OCI-LY3 (cell line): Measurements from ENCODE around the gene JADE3.

Experiments used
- H2AFZ ChIP-seq: fragments of 200-600, 300-600 bp; shearing (Covaris generic); 2 replicates; pipeline ENCODE4 v1.6.0; 2014; ENCODE audit warnings: antibody characterized with exemption, low read depth, low read length
- H3K27ac ChIP-seq: fragments of 200-600, 300-600 bp; sonication (generic); 2 replicates; pipeline ENCODE4 v1.5.1; 2014; ENCODE audit warnings: mild to moderate bottlenecking, low read length, moderate library complexity, mixed read lengths
- H3K27me3 ChIP-seq: fragments of 200-600, 300-600 bp; sonication (generic); 2 replicates; pipeline ENCODE4 v1.6.1; 2014; ENCODE audit warnings: low read depth, low read length, mixed read lengths
- H3K36me3 ChIP-seq: fragments of 200-600, 300-600 bp; sonication (generic); replicated peaks from 2 replicates; pipeline ENCODE3; 2014; ENCODE audit warnings: low read depth, low read length, mixed read lengths
- H3K4me1 ChIP-seq: fragments of 300-600, 200-600 bp; sonication (generic); 2 replicates; pipeline ENCODE4 v1.6.1; 2014; ENCODE audit warnings: low read length, mixed read lengths
- H3K4me2 ChIP-seq: fragments of 200-600, 300-600 bp; sonication (generic); 2 replicates; pipeline ENCODE4 v1.6.1; 2014; ENCODE audit warnings: low read length, mixed read lengths
- H3K4me3 ChIP-seq: fragments of 300-600, 200-600 bp; sonication (generic); 2 replicates; pipeline ENCODE4 v1.5.1; 2014; ENCODE audit warnings: antibody characterized with exemption, mild to moderate bottlenecking, low read length, moderate library complexity
- H3K79me2 ChIP-seq: fragments of 300-600, 200-600 bp; shearing (Covaris generic); 2 replicates; pipeline ENCODE4 v1.6.1; 2014; ENCODE audit warnings: mild to moderate bottlenecking, low read length, mixed read lengths
- H3K9ac ChIP-seq: fragments of 300-600, 200-600 bp; shearing (Covaris generic); 2 replicates; pipeline ENCODE4 v1.6.0; 2014; ENCODE audit warnings: mild to moderate bottlenecking, low read length, moderate library complexity
- H3K9me3 ChIP-seq: fragments of 200-600, 300-600 bp; shearing (Covaris generic); 2 replicates; pipeline ENCODE4 v1.6.1; 2014; ENCODE audit warnings: low read length, mixed read lengths; ENCODE audit not compliant: insufficient read depth
- H4K20me1 ChIP-seq: fragments of 200-600, 300-600 bp; sonication (generic); 2 replicates; pipeline ENCODE4 v1.6.1; 2016; ENCODE audit warnings: low read length, mixed read lengths; ENCODE audit not compliant: insufficient read depth
- EZH2phosphoT487 ChIP-seq: fragments of 200-600 bp; shearing (Covaris generic); IDR thresholded peaks from 2 replicates; pipeline ENCODE4 v1.6.1; 2018; ENCODE audit warnings: antibody characterized with exemption, mixed run types, low read depth
- TF ChIP-seq, protein P1 (sequence below): fragments of 200-600, 300-600 bp; sonication (generic); IDR thresholded peaks from 2 replicates; pipeline ENCODE4 v1.5.1; 2014; ENCODE audit warnings: antibody characterized with exemption, low read length, low read depth

The JADE3 gene

DNA sequence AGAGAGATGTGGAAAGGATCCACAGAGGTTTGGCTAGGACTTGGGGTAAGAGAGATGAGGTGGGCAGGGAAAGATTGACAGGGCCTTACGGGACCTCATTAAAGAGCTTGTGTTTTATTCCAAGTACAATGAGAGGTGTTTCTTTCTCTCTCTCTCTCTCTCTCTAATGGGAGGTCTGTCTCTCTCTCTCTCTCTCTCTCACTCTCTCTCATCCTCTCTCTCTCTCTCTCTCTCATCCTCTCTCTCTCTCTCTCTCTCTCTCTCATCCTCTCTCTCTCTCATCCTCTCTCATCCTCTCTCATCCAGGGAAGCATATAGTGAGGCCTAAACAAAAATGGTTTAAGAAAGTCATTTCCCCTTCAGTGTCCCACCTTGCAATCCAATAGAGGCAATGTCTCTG is 5.4 kb downstream of the JADE3 start:
- peaks cover 100% of the 10 kb centered on the region for H3K79me2 ChIP-seq
- no peak overlapping the region for H3K4me2 ChIP-seq
- no peak for TF ChIP-seq EZH2phosphoT487
- TF ChIP-seq, protein P1, sequence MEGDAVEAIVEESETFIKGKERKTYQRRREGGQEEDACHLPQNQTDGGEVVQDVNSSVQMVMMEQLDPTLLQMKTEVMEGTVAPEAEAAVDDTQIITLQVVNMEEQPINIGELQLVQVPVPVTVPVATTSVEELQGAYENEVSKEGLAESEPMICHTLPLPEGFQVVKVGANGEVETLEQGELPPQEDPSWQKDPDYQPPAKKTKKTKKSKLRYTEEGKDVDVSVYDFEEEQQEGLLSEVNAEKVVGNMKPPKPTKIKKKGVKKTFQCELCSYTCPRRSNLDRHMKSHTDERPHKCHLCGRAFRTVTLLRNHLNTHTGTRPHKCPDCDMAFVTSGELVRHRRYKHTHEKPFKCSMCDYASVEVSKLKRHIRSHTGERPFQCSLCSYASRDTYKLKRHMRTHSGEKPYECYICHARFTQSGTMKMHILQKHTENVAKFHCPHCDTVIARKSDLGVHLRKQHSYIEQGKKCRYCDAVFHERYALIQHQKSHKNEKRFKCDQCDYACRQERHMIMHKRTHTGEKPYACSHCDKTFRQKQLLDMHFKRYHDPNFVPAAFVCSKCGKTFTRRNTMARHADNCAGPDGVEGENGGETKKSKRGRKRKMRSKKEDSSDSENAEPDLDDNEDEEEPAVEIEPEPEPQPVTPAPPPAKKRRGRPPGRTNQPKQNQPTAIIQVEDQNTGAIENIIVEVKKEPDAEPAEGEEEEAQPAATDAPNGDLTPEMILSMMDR, result no peak

DNA sequence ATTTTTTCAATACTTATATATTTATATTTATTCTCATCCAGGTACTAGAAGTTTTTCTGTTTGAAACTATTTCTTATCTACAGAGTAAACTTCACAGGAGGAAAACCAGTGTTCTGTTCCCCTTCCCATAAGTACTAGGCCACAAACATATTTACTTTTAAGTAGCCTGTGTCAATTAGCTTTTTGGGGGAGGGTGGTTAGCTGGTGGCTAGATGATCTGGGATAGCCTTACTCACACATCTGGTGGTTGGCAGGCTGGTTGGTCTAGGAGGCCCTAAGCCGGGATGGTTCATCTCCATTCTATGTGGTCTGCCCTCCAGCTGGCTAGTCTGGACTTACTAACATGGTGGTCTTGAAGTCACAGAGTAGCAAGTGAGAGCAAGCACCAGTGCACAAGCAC is 6.2 kb downstream of the JADE3 start:
- Histone ChIP-seq H3K27me3 (no peaks in the 10 kb centered on the region), H2AFZ (no peak overlapping the region), H3K4me1 (peaks cover 23% of the 10 kb centered on the region), H3K36me3 (peaks cover 61% of the 10 kb centered on the region), H3K4me2 (no peak overlapping the region), H3K79me2 (peaks cover 100% of the 10 kb centered on the region), H3K9ac (no peak overlapping the region), H4K20me1 (peaks cover 85% of the 10 kb centered on the region), H3K4me3 (no peak overlapping the region), H3K27ac (no peak overlapping the region), H3K9me3 (peaks cover 7% of the 10 kb centered on the region; the same call in 1 of the 2 replicates)
- no peak for TF ChIP-seq EZH2phosphoT487
- TF ChIP-seq, protein P1, result no peak

More for the DNA sequence above, 5.4 kb downstream of the JADE3 start:
- H3K27ac ChIP-seq, result no peak overlapping the region
- H3K27me3 ChIP-seq, result no peaks in the 10 kb centered on the region
- peaks cover 7% of the 10 kb centered on the region; the same call in 1 of the 2 replicates for H3K9me3 ChIP-seq
- H2AFZ ChIP-seq, result no peak overlapping the region
- no peak overlapping the region for H3K9ac ChIP-seq
- H3K36me3 ChIP-seq, result peaks cover 58% of the 10 kb centered on the region
- no peak overlapping the region for H3K4me3 ChIP-seq
- peaks cover 78% of the 10 kb centered on the region for H4K20me1 ChIP-seq
- H3K4me1 ChIP-seq, result peaks cover 23% of the 10 kb centered on the region

- TF ChIP-seq, protein P1, result no peak
- no peak for TF ChIP-seq EZH2phosphoT487
- Histone ChIP-seq H3K79me2 (peaks cover 100% of the 10 kb centered on the region), H3K27ac (no peak overlapping the region), H4K20me1 (peaks cover 95% of the 10 kb centered on the region), H3K4me2 (no peak overlapping the region), H2AFZ (no peak overlapping the region), H3K27me3 (no peaks in the 10 kb centered on the region), H3K9ac (no peak overlapping the region), H3K4me3 (no peak overlapping the region), H3K36me3 (peaks cover 54% of the 10 kb centered on the region), H3K4me1 (peaks cover 13% of the 10 kb centered on the region), H3K9me3 (peaks cover 7% of the 10 kb centered on the region; the same call in 1 of the 2 replicates)
Observed at GRCh38 chrX:46920235-46920634, 8.0 kb downstream of the JADE3 start.

GRCh38 chrX:46922611-46923010 is 10.4 kb downstream of the JADE3 start:
- Histone ChIP-seq H3K79me2 (peaks cover 100% of the 10 kb centered on the region), H3K27me3 (no peaks in the 10 kb centered on the region), H2AFZ (no peak overlapping the region), H3K36me3 (peaks cover 49% of the 10 kb centered on the region), H4K20me1 (peaks cover 90% of the 10 kb centered on the region), H3K4me2 (no peak overlapping the region), H3K9me3 (peaks cover 7% of the 10 kb centered on the region; the same call in 1 of the 2 replicates), H3K4me1 (no peaks in the 10 kb centered on the region), H3K4me3 (no peak overlapping the region), H3K9ac (no peak overlapping the region), H3K27ac (no peak overlapping the region)
- TF ChIP-seq, protein P1, result no peak
- no peak for TF ChIP-seq EZH2phosphoT487
